Measurements from ENCODE around the gene TJP3.
A peak's percentile ranks its signal among the peaks of the same experiment; 100 is the strongest.

TJP3 gene

GRCh38 chr19:3698974-3699740 lies 9.0 kb upstream of the TJP3 start:
- in situ Hi-C loops (cut with MboI; ENCODE audit: low pct_unique_long_range_greater_than_20kb, low sequenced_read_pairs), result no loop called here

GRCh38 chr19:3699741-3700241 lies 8.4 kb upstream of the TJP3 start:
- in situ Hi-C loops (cut with MboI; ENCODE audit: low pct_unique_long_range_greater_than_20kb, low sequenced_read_pairs), result no loop called here
- no peak for DNase-seq

More at GRCh38 chr19:3698974-3699740, 9.0 kb upstream of the TJP3 start:
- peak; percentile 61 for DNase-seq

GRCh38 chr19:3700242-3701032 lies 7.7 kb upstream of the TJP3 start, which contains the start of gene PIP5K1C:
TSS of gene PIP5K1C (minus strand) at chr19:3700468. CDS start at chr19:3700390, 78 bp downstream.
- DNase-seq, result peak; percentile 81
- in situ Hi-C loops (cut with MboI; ENCODE audit: low pct_unique_long_range_greater_than_20kb, low sequenced_read_pairs), result no loop called here

- in situ Hi-C loops (cut with MboI; ENCODE audit: low pct_unique_long_range_greater_than_20kb, low sequenced_read_pairs), result no loop called here
- DNase-seq, result no peak
These were observed 7.0 kb upstream of the TJP3 start for GRCh38 chr19:3701200-3701599.

- in situ Hi-C loops (cut with MboI; ENCODE audit: low pct_unique_long_range_greater_than_20kb, low sequenced_read_pairs), result no loop called here
- DNase-seq, result no peak
These were observed 347 bp upstream of the TJP3 start for GRCh38 chr19:3707868-3708206.

GRCh38 chr19:3710265-3710812 lies 2.2 kb downstream of the TJP3 start:
- in situ Hi-C loops (cut with MboI; ENCODE audit: low pct_unique_long_range_greater_than_20kb, low sequenced_read_pairs), result no loop called here
- peak; percentile 90 for DNase-seq

GRCh38 chr19:3712663-3713611 lies 4.8 kb downstream of the TJP3 start:
- in situ Hi-C loops (cut with MboI; ENCODE audit: low pct_unique_long_range_greater_than_20kb, low sequenced_read_pairs), result no loop called here
- no peak for DNase-seq

GRCh38 chr19:3716147-3716668 lies 8.0 kb downstream of the TJP3 start:
- in situ Hi-C loops (cut with MboI; ENCODE audit: low pct_unique_long_range_greater_than_20kb, low sequenced_read_pairs), result no loop called here
- no peak for DNase-seq

GRCh38 chr19:3719868-3720267 lies 11.7 kb downstream of the TJP3 start:
- DNase-seq, result no peak
- in situ Hi-C loops (cut with MboI; ENCODE audit: low pct_unique_long_range_greater_than_20kb, low sequenced_read_pairs), result no loop called here

GRCh38 chr19:3720349-3720917 lies 12.2 kb downstream of the TJP3 start:
- DNase-seq, result no peak
- in situ Hi-C loops (cut with MboI; ENCODE audit: low pct_unique_long_range_greater_than_20kb, low sequenced_read_pairs), result no loop called here

GRCh38 chr19:3721131-3721886 lies 13.1 kb downstream of the TJP3 start:
- in situ Hi-C loops (cut with MboI; ENCODE audit: low pct_unique_long_range_greater_than_20kb, low sequenced_read_pairs), result no loop called here
- DNase-seq, result peak; percentile 95

GRCh38 chr19:3721887-3722442 lies 13.8 kb downstream of the TJP3 start:
- no peak for DNase-seq
- in situ Hi-C loops (cut with MboI; ENCODE audit: low pct_unique_long_range_greater_than_20kb, low sequenced_read_pairs), result no loop called here

- in situ Hi-C loops (cut with MboI; ENCODE audit: low pct_unique_long_range_greater_than_20kb, low sequenced_read_pairs), result no loop called here
These were observed 14.4 kb downstream of the TJP3 start for GRCh38 chr19:3722443-3723109.

GRCh38 chr19:3723110-3723488 lies 14.9 kb downstream of the TJP3 start:
- DNase-seq, result no peak
- in situ Hi-C loops (cut with MboI; ENCODE audit: low pct_unique_long_range_greater_than_20kb, low sequenced_read_pairs), result no loop called here

More at GRCh38 chr19:3722443-3723109, 14.4 kb downstream of the TJP3 start:
- DNase-seq, result no peak

GRCh38 chr19:3723883-3724282 lies 15.7 kb downstream of the TJP3 start:
- DNase-seq, result no peak
- in situ Hi-C loops (cut with MboI; ENCODE audit: low pct_unique_long_range_greater_than_20kb, low sequenced_read_pairs), result no loop called here

- in situ Hi-C loops (cut with MboI; ENCODE audit: low pct_unique_long_range_greater_than_20kb, low sequenced_read_pairs), result no loop called here
These were observed 16.9 kb downstream of the TJP3 start for GRCh38 chr19:3725121-3725520.

More at GRCh38 chr19:3725121-3725520, 16.9 kb downstream of the TJP3 start:
- no peak for DNase-seq
